ENCODE data around the gene AGAP1. TPM values are rescaled to one million over a fixed set of nuclear protein-coding genes. Genes with fewer than 3 reads are reported as not detected.

AGAP1 gene
- total RNA-seq, 4 donors from 2014 or later, result 33.7 to 55.2 (median 37.5) TPM

DNA sequence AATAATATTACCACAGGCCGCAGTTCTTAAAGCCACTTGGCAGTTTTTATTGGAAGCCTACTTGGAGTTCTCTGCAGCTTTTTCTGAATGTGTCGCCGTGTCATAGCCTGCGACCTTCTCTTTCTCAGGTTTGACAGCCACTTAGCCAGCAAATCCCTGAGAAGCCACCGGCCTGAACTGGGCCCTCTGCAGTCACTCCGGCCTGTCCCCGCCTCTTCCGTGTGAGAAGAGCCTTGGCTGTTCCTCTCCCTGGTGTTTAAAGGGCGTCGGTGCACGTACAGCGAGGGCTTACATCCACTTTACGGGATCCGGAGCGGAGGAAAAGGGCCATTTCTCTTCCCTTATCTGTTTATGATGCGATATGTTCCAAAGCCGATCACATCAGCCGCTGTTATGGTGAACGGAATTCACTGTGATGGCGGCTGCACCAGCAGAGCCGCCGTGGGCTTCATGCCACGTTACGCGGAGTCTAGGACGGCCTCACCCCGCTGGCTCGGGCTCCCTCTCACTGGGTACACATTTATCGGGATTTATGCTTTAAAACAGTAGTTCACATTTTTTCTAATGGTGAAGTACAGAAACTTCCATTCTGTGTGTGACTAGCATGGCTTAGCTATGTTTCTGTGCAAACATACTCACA, 607.6 kb downstream of the AGAP1 start:
- Histone ChIP-seq H3K27me3 (no peaks in the 10 kb centered on the region), H3K4me3 (no peak overlapping the region), H3K9me3 (no peaks in the 10 kb centered on the region), H3K27ac (no peak overlapping the region), H3K36me3 (peaks cover 0 to 7% of the 10 kb centered on the region in 2 donors), H3K4me1 (peaks cover 0 to 1% (median 0%) of the 10 kb centered on the region in 3 donors)
- WGBS, 2 donors (ENCODE audit: low coverage in 1 of 2), result 80 to 87% methylated on average over 2 to 14 of the region's 29 CpGs
- TF ChIP-seq EP300 (IDR thresholded peaks at IDR 0.05), result no peak
- no peak for TF ChIP-seq POLR2AphosphoS5 (IDR thresholded peaks at IDR 0.05)
- no peak for TF ChIP-seq POLR2A (IDR thresholded peaks at IDR 0.05)
- TF ChIP-seq, protein P1, sequence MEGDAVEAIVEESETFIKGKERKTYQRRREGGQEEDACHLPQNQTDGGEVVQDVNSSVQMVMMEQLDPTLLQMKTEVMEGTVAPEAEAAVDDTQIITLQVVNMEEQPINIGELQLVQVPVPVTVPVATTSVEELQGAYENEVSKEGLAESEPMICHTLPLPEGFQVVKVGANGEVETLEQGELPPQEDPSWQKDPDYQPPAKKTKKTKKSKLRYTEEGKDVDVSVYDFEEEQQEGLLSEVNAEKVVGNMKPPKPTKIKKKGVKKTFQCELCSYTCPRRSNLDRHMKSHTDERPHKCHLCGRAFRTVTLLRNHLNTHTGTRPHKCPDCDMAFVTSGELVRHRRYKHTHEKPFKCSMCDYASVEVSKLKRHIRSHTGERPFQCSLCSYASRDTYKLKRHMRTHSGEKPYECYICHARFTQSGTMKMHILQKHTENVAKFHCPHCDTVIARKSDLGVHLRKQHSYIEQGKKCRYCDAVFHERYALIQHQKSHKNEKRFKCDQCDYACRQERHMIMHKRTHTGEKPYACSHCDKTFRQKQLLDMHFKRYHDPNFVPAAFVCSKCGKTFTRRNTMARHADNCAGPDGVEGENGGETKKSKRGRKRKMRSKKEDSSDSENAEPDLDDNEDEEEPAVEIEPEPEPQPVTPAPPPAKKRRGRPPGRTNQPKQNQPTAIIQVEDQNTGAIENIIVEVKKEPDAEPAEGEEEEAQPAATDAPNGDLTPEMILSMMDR (IDR thresholded peaks at IDR 0.05), result no peak
- no peak for ATAC-seq

DNA sequence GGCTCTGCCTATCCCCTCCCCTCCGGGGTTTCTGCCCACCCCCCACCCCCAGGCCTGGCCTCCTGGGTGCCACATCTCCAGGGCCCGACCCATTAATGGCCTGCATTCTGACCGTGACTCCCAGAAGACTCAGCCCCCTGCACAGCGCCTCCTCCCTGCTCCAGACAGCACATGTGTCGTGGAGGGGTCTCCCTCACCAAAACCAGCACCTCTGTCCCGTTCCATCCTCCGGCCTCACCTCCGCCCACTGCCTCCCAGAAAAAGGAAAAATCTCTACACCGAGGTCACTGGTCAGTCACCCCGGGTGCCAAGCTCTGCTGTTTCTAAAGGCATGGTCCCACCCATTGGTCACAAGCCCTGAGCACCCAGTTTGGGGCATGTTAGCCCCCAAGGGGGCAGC, 609.1 kb downstream of the AGAP1 start:
- Histone ChIP-seq H3K4me3 (no peak overlapping the region), H3K27me3 (no peaks in the 10 kb centered on the region), H3K4me1 (peaks cover 0 to 8% (median 0%) of the 10 kb centered on the region in 3 donors), H3K27ac (no peak overlapping the region), H3K36me3 (peaks cover 0 to 7% of the 10 kb centered on the region in 2 donors), H3K9me3 (no peaks in the 10 kb centered on the region)
- 60 to 92% methylated on average over 1 to 4 of the region's 10 CpGs for WGBS, 2 donors (ENCODE audit: low coverage in 1 of 2)
- TF ChIP-seq POLR2A (IDR thresholded peaks at IDR 0.05) (no peak), POLR2AphosphoS5 (IDR thresholded peaks at IDR 0.05) (no peak), EP300 (IDR thresholded peaks at IDR 0.05) (no peak)
- TF ChIP-seq, protein P1 (IDR thresholded peaks at IDR 0.05), result no peak
- ATAC-seq, result no peak

DNA sequence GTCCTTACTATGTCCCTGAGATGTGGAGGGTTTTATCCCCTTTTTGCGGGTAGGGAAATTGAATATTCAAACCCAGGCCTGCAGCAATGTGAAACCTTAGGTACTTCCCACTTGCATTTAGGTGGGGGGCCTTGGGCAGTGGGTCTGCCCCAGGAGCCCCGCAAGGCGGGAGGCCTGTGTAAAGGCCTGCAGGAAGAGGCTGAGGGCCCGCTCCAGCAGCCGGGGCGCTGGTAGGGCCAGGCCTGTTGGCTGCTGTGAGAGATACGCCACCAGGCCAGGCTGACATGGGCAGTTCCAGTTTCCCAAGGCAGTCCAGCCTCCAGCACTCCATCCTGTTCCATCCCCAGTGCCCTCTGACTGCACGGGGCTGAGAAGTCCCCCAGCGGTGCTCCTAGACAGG, 610.1 kb downstream of the AGAP1 start:
- Histone ChIP-seq H3K27ac (no peak overlapping the region), H3K27me3 (no peaks in the 10 kb centered on the region), H3K4me3 (no peak overlapping the region), H3K9me3 (no peaks in the 10 kb centered on the region), H3K4me1 (peaks cover 0 to 8% (median 0%) of the 10 kb centered on the region in 3 donors), H3K36me3 (peaks cover 0 to 7% of the 10 kb centered on the region in 2 donors)
- no peak for TF ChIP-seq EP300 (IDR thresholded peaks at IDR 0.05)
- TF ChIP-seq, protein P1 (IDR thresholded peaks at IDR 0.05), result no peak
- no peak for TF ChIP-seq POLR2AphosphoS5 (IDR thresholded peaks at IDR 0.05)
- no peak for TF ChIP-seq POLR2A (IDR thresholded peaks at IDR 0.05)
- 83% methylated on average over 1 of the region's 9 CpGs; no CpG with 5 or more reads in 1 of the 2 donors for WGBS, 2 donors (ENCODE audit: low coverage in 1 of 2)
- ATAC-seq, result no peak

DNA sequence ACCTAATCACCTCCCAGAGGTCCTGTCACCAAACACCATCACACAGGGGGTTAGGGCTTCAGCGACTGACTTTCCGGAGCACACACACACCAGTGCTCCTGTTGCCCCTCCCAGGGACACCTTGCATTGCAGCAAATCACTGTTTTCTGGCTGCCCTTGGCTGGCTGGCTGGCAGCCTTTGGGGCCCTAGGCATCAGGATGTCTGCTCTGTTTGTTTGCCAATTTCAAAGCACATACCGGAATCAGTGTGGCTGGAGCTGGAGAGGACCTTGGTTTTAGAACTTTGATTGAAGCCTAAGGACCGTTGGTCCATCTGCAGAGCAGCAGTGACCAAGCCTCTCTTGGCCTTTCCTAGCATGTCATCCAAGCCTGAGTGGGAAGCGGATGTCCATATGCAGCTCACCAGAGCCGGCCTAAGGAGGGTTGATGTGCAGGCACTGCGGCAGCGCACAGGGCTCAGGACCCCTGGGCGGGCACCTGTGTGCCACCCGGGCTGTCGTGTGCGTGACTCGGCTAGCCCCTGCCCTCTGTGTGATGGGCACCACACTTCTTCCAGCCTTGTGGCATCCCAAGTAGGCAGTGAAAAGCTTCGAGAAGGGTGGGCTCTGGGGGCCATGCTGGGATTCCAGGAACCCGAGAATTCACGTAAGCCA, 612.2 kb downstream of the AGAP1 start:
- Histone ChIP-seq H3K9me3 (no peaks in the 10 kb centered on the region), H3K36me3 (peaks cover 0 to 6% of the 10 kb centered on the region in 2 donors), H3K4me1 (peaks cover 0 to 8% (median 0%) of the 10 kb centered on the region in 3 donors), H3K27me3 (no peaks in the 10 kb centered on the region), H3K4me3 (no peak overlapping the region), H3K27ac (no peak overlapping the region)
- TF ChIP-seq, protein P1 (IDR thresholded peaks at IDR 0.05), result no peak
- no peak for TF ChIP-seq EP300 (IDR thresholded peaks at IDR 0.05)
- TF ChIP-seq POLR2A (IDR thresholded peaks at IDR 0.05), result no peak
- no peak for TF ChIP-seq POLR2AphosphoS5 (IDR thresholded peaks at IDR 0.05)
- WGBS, 2 donors (ENCODE audit: low coverage in 1 of 2), result 81% methylated on average over 2 of the region's 16 CpGs; no CpG with 5 or more reads in 1 of the 2 donors
- ATAC-seq, result no peak
